DOHH2 (cell line): ENCODE measurements around the gene ETHE1.

Experiments used
- H3F3A ChIP-seq: fragments of 200-600 bp; sonication (generic), shearing (Covaris generic); 2 replicates; pipeline ENCODE4 v1.6.0; 2016; ENCODE audit warnings: antibody characterized with exemption, mild to moderate bottlenecking; ENCODE audit not compliant: control insufficient read depth, insufficient read depth
- H3K27ac ChIP-seq: fragments of 200-600 bp; sonication (generic); 2 replicates; pipeline ENCODE4 v1.5.1; 2014; ENCODE audit warnings: low read depth, mild to moderate bottlenecking, low read length, moderate library complexity
- H3K27me3 ChIP-seq: fragments of 200-600 bp; sonication (generic); 2 replicates; pipeline ENCODE4 v1.6.1; 2014; ENCODE audit warnings: mild to moderate bottlenecking, low read length, mixed read lengths; ENCODE audit not compliant: control insufficient read depth
- H3K36me3 ChIP-seq: fragments of 200-600 bp; sonication (generic); 2 replicates; pipeline ENCODE4 v1.6.1; 2014; ENCODE audit warnings: mild to moderate bottlenecking, low read length, moderate library complexity, mixed read lengths; ENCODE audit not compliant: control insufficient read depth
- H3K4me1 ChIP-seq: fragments of 200-600 bp; sonication (generic); 2 replicates; pipeline ENCODE4 v1.6.1; 2014; ENCODE audit warnings: mild to moderate bottlenecking, low read length, mixed read lengths; ENCODE audit not compliant: control insufficient read depth
- H3K4me2 ChIP-seq: fragments of 200-600 bp; sonication (generic); 2 replicates; pipeline ENCODE4 v1.6.0; 2014; ENCODE audit warnings: mild to moderate bottlenecking, low read length, moderate library complexity
- H3K4me3 ChIP-seq: fragments of 200-600 bp; sonication (generic); 2 replicates; pipeline ENCODE4 v1.5.1; 2014; ENCODE audit warnings: mild to moderate bottlenecking, low read length, mixed read lengths
- H3K79me2 ChIP-seq: fragments of 200-600 bp; sonication (generic); 2 replicates; pipeline ENCODE4 v1.6.1; 2014; ENCODE audit warnings: mild to moderate bottlenecking, low read length, mixed read lengths; ENCODE audit not compliant: control insufficient read depth
- H3K9me2 ChIP-seq: fragments of 200-600 bp; sonication (generic); replicated peaks from 2 replicates; pipeline ENCODE4 v1.6.1; 2014; ENCODE audit warnings: mild to moderate bottlenecking, low read length, mixed read lengths; ENCODE audit not compliant: control insufficient read depth
- H3K9me3 ChIP-seq: fragments of 200-600 bp; sonication (generic); 2 replicates; pipeline ENCODE4 v1.6.1; 2014; ENCODE audit warnings: antibody characterized with exemption, low read length, mixed read lengths; ENCODE audit not compliant: control insufficient read depth, insufficient read depth
- H4K20me1 ChIP-seq: fragments of 200-600 bp; sonication (generic); 2 replicates; pipeline ENCODE4 v1.6.0; 2014; ENCODE audit warnings: low read depth, mild to moderate bottlenecking, antibody characterized with exemption, low read length, moderate library complexity; ENCODE audit not compliant: control insufficient read depth, insufficient read depth
- EZH2phosphoT487 ChIP-seq: fragments of 200-600 bp; sonication (generic); IDR thresholded peaks from 2 replicates; pipeline ENCODE4 v1.6.1; 2017; ENCODE audit warnings: borderline replicate concordance, mild to moderate bottlenecking, antibody characterized with exemption, low read length, moderate library complexity, mixed read lengths
- TF ChIP-seq, protein P1 (sequence below): fragments of 200-600 bp; sonication (generic); IDR thresholded peaks from one replicate; pipeline ENCODE4 v1.5.1; 2014; ENCODE audit warnings: antibody characterized with exemption, mild to moderate bottlenecking, low read depth, low read length; ENCODE audit not compliant: poor library complexity, severe bottlenecking

Gene ETHE1

GRCh38 chr19:43511324-43511723, 15.7 kb downstream of the ETHE1 start:
- Histone ChIP-seq H3K4me3 (no peak overlapping the region), H3K4me1 (no peaks in the 10 kb centered on the region), H3K36me3 (no peaks in the 10 kb centered on the region), H4K20me1 (no peaks in the 10 kb centered on the region), H3K9me2 (no peaks in the 10 kb centered on the region), H3K4me2 (no peak overlapping the region), H3K79me2 (no peaks in the 10 kb centered on the region), H3K27ac (no peak overlapping the region), H3K9me3 (no peaks in the 10 kb centered on the region), H3F3A (no peaks in the 10 kb centered on the region), H3K27me3 (no peaks in the 10 kb centered on the region)
- TF ChIP-seq, protein P1, sequence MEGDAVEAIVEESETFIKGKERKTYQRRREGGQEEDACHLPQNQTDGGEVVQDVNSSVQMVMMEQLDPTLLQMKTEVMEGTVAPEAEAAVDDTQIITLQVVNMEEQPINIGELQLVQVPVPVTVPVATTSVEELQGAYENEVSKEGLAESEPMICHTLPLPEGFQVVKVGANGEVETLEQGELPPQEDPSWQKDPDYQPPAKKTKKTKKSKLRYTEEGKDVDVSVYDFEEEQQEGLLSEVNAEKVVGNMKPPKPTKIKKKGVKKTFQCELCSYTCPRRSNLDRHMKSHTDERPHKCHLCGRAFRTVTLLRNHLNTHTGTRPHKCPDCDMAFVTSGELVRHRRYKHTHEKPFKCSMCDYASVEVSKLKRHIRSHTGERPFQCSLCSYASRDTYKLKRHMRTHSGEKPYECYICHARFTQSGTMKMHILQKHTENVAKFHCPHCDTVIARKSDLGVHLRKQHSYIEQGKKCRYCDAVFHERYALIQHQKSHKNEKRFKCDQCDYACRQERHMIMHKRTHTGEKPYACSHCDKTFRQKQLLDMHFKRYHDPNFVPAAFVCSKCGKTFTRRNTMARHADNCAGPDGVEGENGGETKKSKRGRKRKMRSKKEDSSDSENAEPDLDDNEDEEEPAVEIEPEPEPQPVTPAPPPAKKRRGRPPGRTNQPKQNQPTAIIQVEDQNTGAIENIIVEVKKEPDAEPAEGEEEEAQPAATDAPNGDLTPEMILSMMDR = no peak
- TF ChIP-seq EZH2phosphoT487 = no peak

GRCh38 chr19:43510713-43511112, 16.3 kb downstream of the ETHE1 start:
- no peak overlapping the region for H3K4me3 ChIP-seq
- no peaks in the 10 kb centered on the region for H4K20me1 ChIP-seq
- no peaks in the 10 kb centered on the region for H3K36me3 ChIP-seq
- H3K4me2 ChIP-seq = no peak overlapping the region
- no peaks in the 10 kb centered on the region for H3K4me1 ChIP-seq
- H3K79me2 ChIP-seq = no peaks in the 10 kb centered on the region
- no peak overlapping the region for H3K27ac ChIP-seq
- H3F3A ChIP-seq = 0 out of 2 replicates have a peak, but pooled peaks cover 2% of the 10 kb centered on the region
- TF ChIP-seq, protein P1 = no peak
- TF ChIP-seq EZH2phosphoT487 = no peak
- H3K27me3 ChIP-seq = no peaks in the 10 kb centered on the region
- H3K9me2 ChIP-seq = no peaks in the 10 kb centered on the region
- no peaks in the 10 kb centered on the region for H3K9me3 ChIP-seq

- no peak for TF ChIP-seq EZH2phosphoT487
- TF ChIP-seq, protein P1 = no peak
- Histone ChIP-seq H3K9me3 (no peaks in the 10 kb centered on the region), H3K36me3 (no peaks in the 10 kb centered on the region), H3K27me3 (no peaks in the 10 kb centered on the region), H3K4me2 (no peak overlapping the region), H3K4me1 (peaks cover 15% of the 10 kb centered on the region), H4K20me1 (no peaks in the 10 kb centered on the region), H3K27ac (no peak overlapping the region), H3F3A (peaks cover 2% of the 10 kb centered on the region; the same call in 1 of the 2 replicates), H3K79me2 (no peaks in the 10 kb centered on the region), H3K9me2 (no peaks in the 10 kb centered on the region), H3K4me3 (no peak overlapping the region)
Measured at GRCh38 chr19:43507880-43508279, 19.1 kb downstream of the ETHE1 start.
